Measurements from ENCODE around the gene IPO13.

The IPO13 gene

DNA sequence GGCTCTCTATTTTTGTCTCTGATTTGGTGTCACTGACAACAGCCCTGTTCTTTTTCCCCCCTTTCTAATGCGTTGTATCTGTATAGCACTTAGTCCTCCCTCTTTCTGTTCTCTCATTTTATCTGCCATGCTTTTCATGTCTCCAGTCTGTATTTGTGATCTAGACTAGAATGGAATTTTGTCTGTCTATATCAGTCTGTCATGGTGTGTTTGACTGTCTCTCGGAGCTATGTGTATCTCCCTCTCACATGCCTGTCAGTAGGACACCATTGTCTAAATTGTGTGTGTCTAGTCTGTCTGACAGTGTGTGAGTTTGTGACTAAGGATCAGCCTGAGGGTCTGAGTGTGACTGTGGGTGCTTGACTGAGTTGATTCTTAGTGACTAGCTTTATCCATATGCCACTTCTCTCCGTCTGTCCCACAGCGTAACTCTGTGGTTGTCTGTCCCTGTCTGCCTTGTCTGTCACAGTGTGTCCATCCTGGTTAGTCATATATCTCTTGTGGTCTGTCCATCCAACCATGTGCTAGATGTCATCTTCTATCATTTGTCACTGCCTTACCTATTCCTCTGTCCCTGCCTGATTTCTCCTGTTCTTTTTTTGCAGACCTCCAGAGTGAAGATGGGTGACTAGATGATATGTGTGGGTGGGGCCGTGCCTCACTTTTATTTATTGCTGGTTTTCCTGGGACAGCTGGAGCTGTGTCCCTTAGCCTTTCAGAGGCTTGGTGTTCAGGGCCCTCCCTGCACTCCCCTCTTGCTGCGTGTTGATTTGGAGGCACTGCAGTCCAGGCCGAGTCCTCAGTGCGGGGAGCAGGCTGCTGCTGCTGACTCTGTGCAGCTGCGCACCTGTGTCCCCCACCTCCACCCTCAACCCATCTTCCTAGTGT is 30.9 kb downstream of the IPO13 start:
- ATAC-seq = no peak
- TF ChIP-seq POU6F1 (CRISPR knock-in tag; IDR thresholded peaks at IDR 0.05; ENCODE audit: borderline replicate concordance, low read depth) = no peak
- TF ChIP-seq CSDC2 (CRISPR knock-in tag; IDR thresholded peaks at IDR 0.05) = no peak
- no peak for TF ChIP-seq RARB (CRISPR knock-in tag; IDR thresholded peaks at IDR 0.05)
- TF ChIP-seq OSR1 (CRISPR knock-in tag; IDR thresholded peaks at IDR 0.05) = no peak
- TF ChIP-seq, protein P1, sequence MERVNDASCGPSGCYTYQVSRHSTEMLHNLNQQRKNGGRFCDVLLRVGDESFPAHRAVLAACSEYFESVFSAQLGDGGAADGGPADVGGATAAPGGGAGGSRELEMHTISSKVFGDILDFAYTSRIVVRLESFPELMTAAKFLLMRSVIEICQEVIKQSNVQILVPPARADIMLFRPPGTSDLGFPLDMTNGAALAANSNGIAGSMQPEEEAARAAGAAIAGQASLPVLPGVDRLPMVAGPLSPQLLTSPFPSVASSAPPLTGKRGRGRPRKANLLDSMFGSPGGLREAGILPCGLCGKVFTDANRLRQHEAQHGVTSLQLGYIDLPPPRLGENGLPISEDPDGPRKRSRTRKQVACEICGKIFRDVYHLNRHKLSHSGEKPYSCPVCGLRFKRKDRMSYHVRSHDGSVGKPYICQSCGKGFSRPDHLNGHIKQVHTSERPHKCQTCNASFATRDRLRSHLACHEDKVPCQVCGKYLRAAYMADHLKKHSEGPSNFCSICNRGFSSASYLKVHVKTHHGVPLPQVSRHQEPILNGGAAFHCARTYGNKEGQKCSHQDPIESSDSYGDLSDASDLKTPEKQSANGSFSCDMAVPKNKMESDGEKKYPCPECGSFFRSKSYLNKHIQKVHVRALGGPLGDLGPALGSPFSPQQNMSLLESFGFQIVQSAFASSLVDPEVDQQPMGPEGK (CRISPR knock-in tag; IDR thresholded peaks at IDR 0.05; ENCODE audit: borderline replicate concordance) = no peak
- no peak for TF ChIP-seq ARNTL (CRISPR knock-in tag; IDR thresholded peaks at IDR 0.05; ENCODE audit: borderline replicate concordance, low read depth)
- no peak for TF ChIP-seq ZFP3 (CRISPR knock-in tag; IDR thresholded peaks at IDR 0.05)
- TF ChIP-seq SNAI2 (CRISPR knock-in tag; IDR thresholded peaks at IDR 0.05) = no peak
- no peak for TF ChIP-seq ZC3H10 (CRISPR knock-in tag; IDR thresholded peaks at IDR 0.05)
- TF ChIP-seq, protein P2, sequence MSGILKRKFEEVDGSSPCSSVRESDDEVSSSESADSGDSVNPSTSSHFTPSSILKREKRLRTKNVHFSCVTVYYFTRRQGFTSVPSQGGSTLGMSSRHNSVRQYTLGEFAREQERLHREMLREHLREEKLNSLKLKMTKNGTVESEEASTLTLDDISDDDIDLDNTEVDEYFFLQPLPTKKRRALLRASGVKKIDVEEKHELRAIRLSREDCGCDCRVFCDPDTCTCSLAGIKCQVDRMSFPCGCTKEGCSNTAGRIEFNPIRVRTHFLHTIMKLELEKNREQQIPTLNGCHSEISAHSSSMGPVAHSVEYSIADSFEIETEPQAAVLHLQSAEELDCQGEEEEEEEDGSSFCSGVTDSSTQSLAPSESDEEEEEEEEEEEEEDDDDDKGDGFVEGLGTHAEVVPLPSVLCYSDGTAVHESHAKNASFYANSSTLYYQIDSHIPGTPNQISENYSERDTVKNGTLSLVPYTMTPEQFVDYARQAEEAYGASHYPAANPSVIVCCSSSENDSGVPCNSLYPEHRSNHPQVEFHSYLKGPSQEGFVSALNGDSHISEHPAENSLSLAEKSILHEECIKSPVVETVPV (CRISPR knock-in tag; IDR thresholded peaks at IDR 0.05) = no peak
- no peak for TF ChIP-seq ZNF565 (CRISPR knock-in tag; conservative IDR thresholded peaks at IDR 0.05; ENCODE audit: low read depth)
- TF ChIP-seq BACH2 (CRISPR knock-in tag; IDR thresholded peaks at IDR 0.05; ENCODE audit: borderline replicate concordance) = no peak

GRCh38 chr1:43978264-43978550 is 31.5 kb downstream of the IPO13 start:
- TF ChIP-seq RARB (CRISPR knock-in tag; IDR thresholded peaks at IDR 0.05) = no peak
- no peak for TF ChIP-seq GLIS3 (CRISPR knock-in tag; IDR thresholded peaks at IDR 0.05)
- TF ChIP-seq ZNF70 (CRISPR knock-in tag; IDR thresholded peaks at IDR 0.05) = no peak
- TF ChIP-seq, protein P2 (CRISPR knock-in tag; IDR thresholded peaks at IDR 0.05) = no peak
- TF ChIP-seq ISL1 (CRISPR knock-in tag; IDR thresholded peaks at IDR 0.05) = no peak
- no peak for TF ChIP-seq CSDC2 (CRISPR knock-in tag; IDR thresholded peaks at IDR 0.05)
- no peak for TF ChIP-seq TSHZ2 (CRISPR knock-in tag; IDR thresholded peaks at IDR 0.05)

GRCh38 chr1:43978551-43979260 is 32.0 kb downstream of the IPO13 start, which contains the start of gene B4GALT2:
B4GALT2 (plus strand) TSS chr1:43979210; CDS start chr1:43981161, 1,951 bp downstream.
- no peak for ATAC-seq
- no peak for TF ChIP-seq ZNF70 (CRISPR knock-in tag; IDR thresholded peaks at IDR 0.05)
- TF ChIP-seq BACH2 (CRISPR knock-in tag; IDR thresholded peaks at IDR 0.05; ENCODE audit: borderline replicate concordance) = no peak
- no peak for TF ChIP-seq POU6F1 (CRISPR knock-in tag; IDR thresholded peaks at IDR 0.05; ENCODE audit: borderline replicate concordance, low read depth)
- TF ChIP-seq ZNF565 (CRISPR knock-in tag; conservative IDR thresholded peaks at IDR 0.05; ENCODE audit: low read depth) = no peak
- TF ChIP-seq, protein P1 (CRISPR knock-in tag; IDR thresholded peaks at IDR 0.05; ENCODE audit: borderline replicate concordance) = no peak
- TF ChIP-seq GLIS3 (CRISPR knock-in tag; IDR thresholded peaks at IDR 0.05) = no peak
- no peak for TF ChIP-seq ARNTL (CRISPR knock-in tag; IDR thresholded peaks at IDR 0.05; ENCODE audit: borderline replicate concordance, low read depth)
- TF ChIP-seq TOX (CRISPR knock-in tag; IDR thresholded peaks at IDR 0.05; ENCODE audit: borderline replicate concordance) = no peak
- no peak for TF ChIP-seq ZFP3 (CRISPR knock-in tag; IDR thresholded peaks at IDR 0.05)
- no peak for TF ChIP-seq ZFP30 (CRISPR knock-in tag; IDR thresholded peaks at IDR 0.05)

More at GRCh38 chr1:43978264-43978550, 31.5 kb downstream of the IPO13 start:
- ATAC-seq = no peak
